Measurements from ENCODE around the gene SOWAHA. TPM values are rescaled to one million over a fixed set of nuclear protein-coding genes. Genes with fewer than 3 reads are reported as not detected.
A peak's percentile ranks its signal among the peaks of the same experiment; 100 is the strongest.

The SOWAHA gene
- total RNA-seq, 1 experiment from 2014 or later: 0.04 TPM

DNA sequence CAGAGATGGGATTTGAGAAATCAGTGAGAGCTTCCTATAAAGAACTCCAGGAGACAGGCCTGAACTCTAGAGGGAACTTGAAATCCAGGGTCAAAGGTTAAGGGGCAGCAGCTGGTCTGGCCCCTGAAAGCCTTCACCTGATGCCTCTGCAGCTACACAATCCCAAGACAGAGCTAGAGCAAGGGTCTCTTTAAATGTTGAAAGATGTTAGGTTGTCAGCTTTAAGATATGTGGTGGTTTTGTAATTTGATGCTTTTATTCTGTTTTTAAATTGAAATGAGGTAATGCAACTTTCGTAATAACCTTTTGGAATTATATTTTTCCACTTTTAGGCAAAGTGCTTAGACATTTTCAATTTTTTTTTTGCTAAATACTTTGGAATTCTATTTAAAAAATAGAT lies 2.4 kb downstream of the SOWAHA start:
- Histone ChIP-seq H3K27me3 (ENCODE audit: low read length) (no peaks in the 10 kb centered on the region), H3K9ac (ENCODE audit: low read length) (no peak overlapping the region), H3K4me1 (ENCODE audit: insufficient read depth, low read length) (peaks cover 5% of the 10 kb centered on the region; the same call in 1 of the 2 replicates), H4K20me1 (ENCODE audit: low read length) (no peaks in the 10 kb centered on the region), H3K79me2 (ENCODE audit: low read length) (no peaks in the 10 kb centered on the region), H3K36me3 (ENCODE audit: low read depth, low read length) (no peaks in the 10 kb centered on the region), H3F3A (ENCODE audit: low read length, unreplicated experiment) (no peaks in the 10 kb centered on the region), H2AFZ (ENCODE audit: low read length) (no peak overlapping the region), H3K9me3 (ENCODE audit: low read length) (no peaks in the 10 kb centered on the region), H3K4me3 (ENCODE audit: low read length) (no peak overlapping the region), H3K27ac (ENCODE audit: low read length) (no peak overlapping the region), H3K9me2 (replicated peaks; ENCODE audit: low read length) (no peaks in the 10 kb centered on the region), H3K4me2 (ENCODE audit: low read length) (no peak overlapping the region)
- DNase-seq (peak; percentile 7), ATAC-seq (no peak)
- TF ChIP-seq EZH2phosphoT487 (IDR thresholded peaks at IDR 0.05; ENCODE audit: borderline replicate concordance, low read length) (no peak), EZH2 (IDR thresholded peaks at IDR 0.05; ENCODE audit: low read length, unreplicated experiment) (no peak)
- TF ChIP-seq, protein P1, sequence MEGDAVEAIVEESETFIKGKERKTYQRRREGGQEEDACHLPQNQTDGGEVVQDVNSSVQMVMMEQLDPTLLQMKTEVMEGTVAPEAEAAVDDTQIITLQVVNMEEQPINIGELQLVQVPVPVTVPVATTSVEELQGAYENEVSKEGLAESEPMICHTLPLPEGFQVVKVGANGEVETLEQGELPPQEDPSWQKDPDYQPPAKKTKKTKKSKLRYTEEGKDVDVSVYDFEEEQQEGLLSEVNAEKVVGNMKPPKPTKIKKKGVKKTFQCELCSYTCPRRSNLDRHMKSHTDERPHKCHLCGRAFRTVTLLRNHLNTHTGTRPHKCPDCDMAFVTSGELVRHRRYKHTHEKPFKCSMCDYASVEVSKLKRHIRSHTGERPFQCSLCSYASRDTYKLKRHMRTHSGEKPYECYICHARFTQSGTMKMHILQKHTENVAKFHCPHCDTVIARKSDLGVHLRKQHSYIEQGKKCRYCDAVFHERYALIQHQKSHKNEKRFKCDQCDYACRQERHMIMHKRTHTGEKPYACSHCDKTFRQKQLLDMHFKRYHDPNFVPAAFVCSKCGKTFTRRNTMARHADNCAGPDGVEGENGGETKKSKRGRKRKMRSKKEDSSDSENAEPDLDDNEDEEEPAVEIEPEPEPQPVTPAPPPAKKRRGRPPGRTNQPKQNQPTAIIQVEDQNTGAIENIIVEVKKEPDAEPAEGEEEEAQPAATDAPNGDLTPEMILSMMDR (conservative IDR thresholded peaks at IDR 0.05; ENCODE audit: low read depth, low read length): no peak
- no TSS peak for BruUV-seq (replicated peaks)
- POLR2A ChIA-PET (ENCODE audit: unreplicated experiment): no interaction called here
- CTCF ChIA-PET: interaction anchor here (0.6 kb wide), 1 partner anchor 33 kb away, joined by 3 read pairs; no protein-coding TSS in a partner anchor
- intact Hi-C loops (cut with micrococcal nuclease): no loop called here

DNA sequence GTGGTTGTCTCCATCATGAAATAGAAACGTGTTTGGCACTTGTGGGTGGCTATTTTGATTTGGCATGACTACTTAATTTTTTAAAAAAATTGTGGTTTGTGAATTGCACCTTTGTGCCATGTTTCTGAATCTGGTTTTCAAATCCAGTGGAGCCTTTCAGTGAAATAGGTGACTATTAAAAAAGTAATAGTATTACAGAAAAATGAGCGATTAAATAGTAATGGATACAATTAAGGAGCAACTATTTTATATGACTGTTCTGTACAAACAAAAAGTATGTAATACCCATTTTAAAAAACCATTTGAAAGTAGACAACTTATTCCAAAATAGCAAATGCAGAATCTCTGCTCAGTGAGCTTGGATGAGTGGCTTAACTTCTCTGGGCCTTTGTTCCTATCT lies 3.0 kb downstream of the SOWAHA start:
- H3K4me3 ChIP-seq (ENCODE audit: low read length): no peak overlapping the region
- no peak overlapping the region for H3K27ac ChIP-seq (ENCODE audit: low read length)
- no peaks in the 10 kb centered on the region for H3F3A ChIP-seq (ENCODE audit: low read length, unreplicated experiment)
- no peaks in the 10 kb centered on the region for H3K36me3 ChIP-seq (ENCODE audit: low read depth, low read length)
- no peaks in the 10 kb centered on the region for H4K20me1 ChIP-seq (ENCODE audit: low read length)
- BruUV-seq (replicated peaks): no TSS peak
- H3K4me1 ChIP-seq (ENCODE audit: insufficient read depth, low read length): peaks cover 5% of the 10 kb centered on the region; the same call in 1 of the 2 replicates
- POLR2A ChIA-PET (ENCODE audit: unreplicated experiment): no interaction called here
- H3K9me2 ChIP-seq (replicated peaks; ENCODE audit: low read length): no peaks in the 10 kb centered on the region
- H3K79me2 ChIP-seq (ENCODE audit: low read length): no peaks in the 10 kb centered on the region
- no peak overlapping the region for H2AFZ ChIP-seq (ENCODE audit: low read length)
- H3K9ac ChIP-seq (ENCODE audit: low read length): no peak overlapping the region
- H3K4me2 ChIP-seq (ENCODE audit: low read length): no peak overlapping the region
- TF ChIP-seq EZH2phosphoT487 (IDR thresholded peaks at IDR 0.05; ENCODE audit: borderline replicate concordance, low read length): no peak
- no peak for TF ChIP-seq EZH2 (IDR thresholded peaks at IDR 0.05; ENCODE audit: low read length, unreplicated experiment)
- TF ChIP-seq, protein P1 (conservative IDR thresholded peaks at IDR 0.05; ENCODE audit: low read depth, low read length): no peak
- intact Hi-C loops (cut with micrococcal nuclease): no loop called here
- DNase-seq (no peak), ATAC-seq (no peak)
- CTCF ChIA-PET: no interaction called here
- no peaks in the 10 kb centered on the region for H3K27me3 ChIP-seq (ENCODE audit: low read length)
- H3K9me3 ChIP-seq (ENCODE audit: low read length): no peaks in the 10 kb centered on the region

DNA sequence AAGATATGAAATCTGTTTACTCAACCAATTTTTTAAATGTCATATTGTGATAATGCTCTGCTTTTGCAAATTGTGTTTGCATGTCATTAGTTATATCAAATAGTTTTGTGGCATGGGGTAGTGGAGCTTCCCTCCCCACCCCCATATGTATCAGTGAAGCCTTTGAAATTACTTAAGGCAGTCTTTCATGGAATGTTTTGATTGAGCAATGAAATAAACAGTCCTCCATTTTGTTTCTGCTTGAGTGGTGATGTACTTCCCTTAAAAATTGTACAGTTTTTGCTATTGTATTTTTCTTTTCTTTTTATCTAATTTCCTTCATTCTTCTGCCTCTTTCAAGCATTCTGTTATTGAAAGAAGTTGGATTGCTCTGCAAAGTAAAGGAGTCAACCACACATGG lies 3.5 kb downstream of the SOWAHA start:
- DNase-seq: no peak
- Histone ChIP-seq H3K4me3 (ENCODE audit: low read length) (no peak overlapping the region), H3K27ac (ENCODE audit: low read length) (no peak overlapping the region), H3K9me2 (replicated peaks; ENCODE audit: low read length) (no peaks in the 10 kb centered on the region), H2AFZ (ENCODE audit: low read length) (no peak overlapping the region), H4K20me1 (ENCODE audit: low read length) (no peaks in the 10 kb centered on the region), H3K4me2 (ENCODE audit: low read length) (no peak overlapping the region), H3K9ac (ENCODE audit: low read length) (no peak overlapping the region), H3K79me2 (ENCODE audit: low read length) (no peaks in the 10 kb centered on the region), H3K9me3 (ENCODE audit: low read length) (no peaks in the 10 kb centered on the region), H3K36me3 (ENCODE audit: low read depth, low read length) (no peaks in the 10 kb centered on the region), H3K27me3 (ENCODE audit: low read length) (no peaks in the 10 kb centered on the region), H3K4me1 (ENCODE audit: insufficient read depth, low read length) (peaks cover 5% of the 10 kb centered on the region; the same call in 1 of the 2 replicates), H3F3A (ENCODE audit: low read length, unreplicated experiment) (no peaks in the 10 kb centered on the region)
- ChIA-PET POLR2A (ENCODE audit: unreplicated experiment) (no interaction called here), CTCF (no interaction called here)
- intact Hi-C loops (cut with micrococcal nuclease): no loop called here
- TF ChIP-seq EZH2 (IDR thresholded peaks at IDR 0.05; ENCODE audit: low read length, unreplicated experiment) (no peak), EZH2phosphoT487 (IDR thresholded peaks at IDR 0.05; ENCODE audit: borderline replicate concordance, low read length) (no peak)
- TF ChIP-seq, protein P1 (conservative IDR thresholded peaks at IDR 0.05; ENCODE audit: low read depth, low read length): no peak
- no TSS peak for BruUV-seq (replicated peaks)
- ATAC-seq: no peak

Data from PC-3 (cell line).